ENCODE results near the gene BRI3BP. TPM values are rescaled to one million over a fixed set of nuclear protein-coding genes. Genes with fewer than 3 reads are reported as not detected.

Gene BRI3BP
- total and polyA plus RNA-seq, 2 donors: 2.2 to 5.5 TPM

- Histone ChIP-seq H3K4me1 (ENCODE audit: insufficient read depth) (no peaks in the 10 kb centered on the region), H3K36me3 (ENCODE audit: insufficient read depth) (no peaks in the 10 kb centered on the region), H3K4me3 (ENCODE audit: low read depth, low read length) (peak overlapping the region; percentile 78), H3K27ac (ENCODE audit: low read depth) (no peak overlapping the region)
- 19% methylated on average over 15 of the region's 15 CpGs for WGBS
- no peak for DNase-seq (ENCODE audit: extremely low spot score)
Measured at GRCh38 chr12:124994437-124994975, 1.1 kb downstream of the BRI3BP start.

GRCh38 chr12:124995200-124995961 is 1.9 kb downstream of the BRI3BP start:
- 80% methylated on average over 14 of the region's 14 CpGs for WGBS
- H3K36me3 ChIP-seq (ENCODE audit: insufficient read depth): no peaks in the 10 kb centered on the region
- H3K4me1 ChIP-seq (ENCODE audit: insufficient read depth): no peaks in the 10 kb centered on the region
- no peak overlapping the region for H3K27ac ChIP-seq (ENCODE audit: low read depth)
- H3K4me3 ChIP-seq (ENCODE audit: low read depth, low read length): no peak overlapping the region
- DNase-seq (ENCODE audit: extremely low spot score): no peak

GRCh38 chr12:124998705-124999104 is 5.3 kb downstream of the BRI3BP start:
- WGBS: 80% methylated on average over 4 of the region's 4 CpGs
- DNase-seq (ENCODE audit: extremely low spot score): no peak
- Histone ChIP-seq H3K4me3 (ENCODE audit: low read depth, low read length) (no peak overlapping the region), H3K36me3 (ENCODE audit: insufficient read depth) (no peaks in the 10 kb centered on the region), H3K4me1 (ENCODE audit: insufficient read depth) (no peaks in the 10 kb centered on the region), H3K27ac (ENCODE audit: low read depth) (no peak overlapping the region)

- no peak for DNase-seq (ENCODE audit: extremely low spot score)
- H3K4me3 ChIP-seq (ENCODE audit: low read depth, low read length): no peak overlapping the region
- no peaks in the 10 kb centered on the region for H3K36me3 ChIP-seq (ENCODE audit: insufficient read depth)
- no peak overlapping the region for H3K27ac ChIP-seq (ENCODE audit: low read depth)
- no peaks in the 10 kb centered on the region for H3K4me1 ChIP-seq (ENCODE audit: insufficient read depth)
- WGBS: 98% methylated on average over 3 of the region's 3 CpGs
Measured at GRCh38 chr12:125001636-125002035, 8.2 kb downstream of the BRI3BP start.

GRCh38 chr12:125003021-125003420 is 9.6 kb downstream of the BRI3BP start:
- WGBS: 85% methylated on average over 9 of the region's 9 CpGs

GRCh38 chr12:125004621-125005020 is 11.2 kb downstream of the BRI3BP start:
- H3K36me3 ChIP-seq (ENCODE audit: insufficient read depth): no peaks in the 10 kb centered on the region
- H3K4me3 ChIP-seq (ENCODE audit: low read depth, low read length): no peak overlapping the region
- 95% methylated on average over 6 of the region's 6 CpGs for WGBS
- H3K4me1 ChIP-seq (ENCODE audit: insufficient read depth): no peaks in the 10 kb centered on the region
- no peak overlapping the region for H3K27ac ChIP-seq (ENCODE audit: low read depth)
- DNase-seq (ENCODE audit: extremely low spot score): no peak

More at GRCh38 chr12:125003021-125003420, 9.6 kb downstream of the BRI3BP start:
- Histone ChIP-seq H3K4me1 (ENCODE audit: insufficient read depth) (no peaks in the 10 kb centered on the region), H3K27ac (ENCODE audit: low read depth) (no peak overlapping the region), H3K4me3 (ENCODE audit: low read depth, low read length) (no peak overlapping the region), H3K36me3 (ENCODE audit: insufficient read depth) (no peaks in the 10 kb centered on the region)
- DNase-seq (ENCODE audit: extremely low spot score): no peak

GRCh38 chr12:125005652-125006051 is 12.2 kb downstream of the BRI3BP start:
- H3K4me1 ChIP-seq (ENCODE audit: insufficient read depth): no peaks in the 10 kb centered on the region
- 80% methylated on average over 14 of the region's 14 CpGs for WGBS
- no peak overlapping the region for H3K27ac ChIP-seq (ENCODE audit: low read depth)
- no peaks in the 10 kb centered on the region for H3K36me3 ChIP-seq (ENCODE audit: insufficient read depth)
- H3K4me3 ChIP-seq (ENCODE audit: low read depth, low read length): no peak overlapping the region
- DNase-seq (ENCODE audit: extremely low spot score): no peak

GRCh38 chr12:125006365-125006764 is 12.9 kb downstream of the BRI3BP start:
- Histone ChIP-seq H3K36me3 (ENCODE audit: insufficient read depth) (no peaks in the 10 kb centered on the region), H3K27ac (ENCODE audit: low read depth) (no peak overlapping the region), H3K4me3 (ENCODE audit: low read depth, low read length) (no peak overlapping the region), H3K4me1 (ENCODE audit: insufficient read depth) (no peaks in the 10 kb centered on the region)
- WGBS: 93% methylated on average over 11 of the region's 11 CpGs
- DNase-seq (ENCODE audit: extremely low spot score): no peak

- no peak overlapping the region for H3K4me3 ChIP-seq (ENCODE audit: low read depth, low read length)
- H3K4me1 ChIP-seq (ENCODE audit: insufficient read depth): no peaks in the 10 kb centered on the region
- WGBS: 92% methylated on average over 14 of the region's 14 CpGs
- H3K27ac ChIP-seq (ENCODE audit: low read depth): no peak overlapping the region
- no peak for DNase-seq (ENCODE audit: extremely low spot score)
- no peaks in the 10 kb centered on the region for H3K36me3 ChIP-seq (ENCODE audit: insufficient read depth)
Measured at GRCh38 chr12:125013816-125014442, 20.5 kb downstream of the BRI3BP start.

- Histone ChIP-seq H3K27ac (ENCODE audit: low read depth) (no peak overlapping the region), H3K4me3 (ENCODE audit: low read depth, low read length) (no peak overlapping the region), H3K4me1 (ENCODE audit: insufficient read depth) (no peaks in the 10 kb centered on the region), H3K36me3 (ENCODE audit: insufficient read depth) (no peaks in the 10 kb centered on the region)
- DNase-seq (ENCODE audit: extremely low spot score): no peak
- WGBS: 95% methylated on average over 5 of the region's 5 CpGs
Measured at GRCh38 chr12:125014526-125014925, 21.1 kb downstream of the BRI3BP start.

- no peak for DNase-seq (ENCODE audit: extremely low spot score)
- Histone ChIP-seq H3K4me1 (ENCODE audit: insufficient read depth) (no peaks in the 10 kb centered on the region), H3K27ac (ENCODE audit: low read depth) (no peak overlapping the region), H3K36me3 (ENCODE audit: insufficient read depth) (no peaks in the 10 kb centered on the region), H3K4me3 (ENCODE audit: low read depth, low read length) (no peak overlapping the region)
- 90% methylated on average over 24 of the region's 24 CpGs for WGBS
Measured at GRCh38 chr12:125015680-125016310, 22.4 kb downstream of the BRI3BP start.

GRCh38 chr12:125017801-125018200 is 24.4 kb downstream of the BRI3BP start:
- no peak overlapping the region for H3K27ac ChIP-seq (ENCODE audit: low read depth)
- no peaks in the 10 kb centered on the region for H3K4me1 ChIP-seq (ENCODE audit: insufficient read depth)
- DNase-seq (ENCODE audit: extremely low spot score): no peak
- WGBS: 91% methylated on average over 9 of the region's 9 CpGs
- H3K36me3 ChIP-seq (ENCODE audit: insufficient read depth): no peaks in the 10 kb centered on the region
- H3K4me3 ChIP-seq (ENCODE audit: low read depth, low read length): no peak overlapping the region

- Histone ChIP-seq H3K4me3 (ENCODE audit: low read depth, low read length) (no peak overlapping the region), H3K4me1 (ENCODE audit: insufficient read depth) (no peaks in the 10 kb centered on the region), H3K36me3 (ENCODE audit: insufficient read depth) (no peaks in the 10 kb centered on the region), H3K27ac (ENCODE audit: low read depth) (no peak overlapping the region)
- 92% methylated on average over 11 of the region's 11 CpGs for WGBS
- no peak for DNase-seq (ENCODE audit: extremely low spot score)
Measured at GRCh38 chr12:125018356-125018755, 24.9 kb downstream of the BRI3BP start.

- no peak for DNase-seq (ENCODE audit: extremely low spot score)
- 94% methylated on average over 9 of the region's 9 CpGs for WGBS
- H3K27ac ChIP-seq (ENCODE audit: low read depth): no peak overlapping the region
- no peaks in the 10 kb centered on the region for H3K4me1 ChIP-seq (ENCODE audit: insufficient read depth)
- no peaks in the 10 kb centered on the region for H3K36me3 ChIP-seq (ENCODE audit: insufficient read depth)
- H3K4me3 ChIP-seq (ENCODE audit: low read depth, low read length): no peak overlapping the region
Measured at GRCh38 chr12:125021096-125021495, 27.7 kb downstream of the BRI3BP start.
